NCI-H82 (cell line): Measurements from ENCODE around the gene FOXA2.
"Not testable (repeated sequence)": the region's sequence is repeated elsewhere in the genome, so short reads cannot be mapped to it uniquely, and the experiment has no call there.

Experiments
- DNase-seq: peaks from one replicate; lab custom pipeline; 2025; lab: John Stamatoyannopoulos, UW

The FOXA2 gene

DNA sequence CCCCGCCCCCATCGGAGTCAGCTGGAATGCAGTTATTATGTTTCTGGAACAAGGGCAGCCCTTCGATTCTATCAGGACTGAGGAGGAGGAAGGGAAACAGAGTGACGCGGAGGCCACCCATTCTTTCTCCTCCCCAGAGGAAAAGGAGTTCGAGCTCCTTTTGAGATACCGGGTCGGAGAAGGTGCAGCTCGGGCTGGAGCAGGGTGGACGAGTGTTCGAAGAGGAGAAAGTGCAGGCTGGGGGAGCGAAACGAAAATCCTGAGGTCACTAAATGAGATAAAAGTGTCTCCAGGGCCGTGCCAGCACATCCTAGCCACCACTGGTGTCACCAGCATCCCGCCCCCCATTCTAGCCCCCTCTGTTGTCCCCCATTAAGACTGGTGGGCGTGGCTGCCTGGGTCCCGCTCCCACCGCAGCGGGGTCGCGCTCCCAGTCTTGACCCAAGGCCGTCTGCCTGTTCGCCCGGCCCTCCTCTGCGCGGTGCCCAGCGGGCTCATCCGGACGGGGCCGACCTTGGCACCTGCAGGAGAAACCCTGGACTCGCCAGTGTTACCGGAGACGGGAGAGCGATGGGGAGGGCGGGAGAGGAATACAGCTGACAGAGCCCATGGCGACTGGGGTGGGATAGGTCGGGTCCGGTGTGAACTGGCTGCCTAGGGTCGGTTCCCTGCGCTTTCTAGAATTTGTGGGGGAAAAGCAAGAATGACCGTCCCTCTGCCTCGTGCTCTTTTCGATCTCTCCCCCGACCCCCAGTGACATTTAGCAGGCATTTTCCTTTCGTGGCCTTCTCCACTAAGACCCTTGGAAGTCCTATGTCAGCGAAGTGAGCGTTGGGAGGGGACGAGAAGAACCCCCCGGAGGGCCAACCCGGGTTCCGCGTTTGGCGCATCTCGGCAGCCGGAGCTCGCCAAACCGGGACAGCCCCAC is 16.2 kb downstream of the FOXA2 start:
- DNase-seq, result no peak

DNA sequence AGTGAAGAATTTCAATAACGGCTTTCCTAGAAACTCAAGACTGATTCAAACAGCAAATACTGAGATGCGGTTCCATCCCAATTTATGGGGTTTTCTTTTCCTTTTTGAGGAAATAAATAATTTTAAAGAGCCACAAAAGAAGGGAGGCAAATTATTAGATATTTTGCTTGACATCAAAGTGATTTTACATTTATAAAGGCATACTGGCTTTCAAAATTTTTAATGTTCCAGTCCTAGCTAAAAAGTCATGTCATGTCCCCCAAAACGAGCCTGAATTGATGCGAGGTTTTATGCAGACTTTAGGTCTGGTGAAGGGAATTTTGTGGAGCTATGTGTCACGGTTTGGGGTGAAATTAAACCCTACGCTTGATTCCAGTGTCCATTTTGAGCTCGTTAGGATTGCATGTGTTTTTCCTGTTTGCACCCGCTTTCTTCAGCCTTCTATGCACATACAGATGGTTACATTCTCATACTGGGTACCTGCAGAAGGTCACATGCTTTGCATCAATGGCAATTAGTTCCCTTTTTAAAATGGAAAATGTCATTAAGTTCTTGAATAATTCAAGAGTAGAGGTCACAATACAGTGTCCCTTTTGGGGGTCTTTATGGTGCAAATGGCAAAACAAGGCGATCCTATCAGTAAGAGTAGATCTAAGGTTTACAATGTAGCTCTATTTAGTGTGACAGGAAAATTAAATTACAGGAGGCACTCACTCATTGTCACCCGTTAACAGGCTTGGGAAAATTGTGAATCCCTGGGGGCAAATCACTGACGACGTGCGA is 17.3 kb downstream of the FOXA2 start:
- no peak for DNase-seq

DNA sequence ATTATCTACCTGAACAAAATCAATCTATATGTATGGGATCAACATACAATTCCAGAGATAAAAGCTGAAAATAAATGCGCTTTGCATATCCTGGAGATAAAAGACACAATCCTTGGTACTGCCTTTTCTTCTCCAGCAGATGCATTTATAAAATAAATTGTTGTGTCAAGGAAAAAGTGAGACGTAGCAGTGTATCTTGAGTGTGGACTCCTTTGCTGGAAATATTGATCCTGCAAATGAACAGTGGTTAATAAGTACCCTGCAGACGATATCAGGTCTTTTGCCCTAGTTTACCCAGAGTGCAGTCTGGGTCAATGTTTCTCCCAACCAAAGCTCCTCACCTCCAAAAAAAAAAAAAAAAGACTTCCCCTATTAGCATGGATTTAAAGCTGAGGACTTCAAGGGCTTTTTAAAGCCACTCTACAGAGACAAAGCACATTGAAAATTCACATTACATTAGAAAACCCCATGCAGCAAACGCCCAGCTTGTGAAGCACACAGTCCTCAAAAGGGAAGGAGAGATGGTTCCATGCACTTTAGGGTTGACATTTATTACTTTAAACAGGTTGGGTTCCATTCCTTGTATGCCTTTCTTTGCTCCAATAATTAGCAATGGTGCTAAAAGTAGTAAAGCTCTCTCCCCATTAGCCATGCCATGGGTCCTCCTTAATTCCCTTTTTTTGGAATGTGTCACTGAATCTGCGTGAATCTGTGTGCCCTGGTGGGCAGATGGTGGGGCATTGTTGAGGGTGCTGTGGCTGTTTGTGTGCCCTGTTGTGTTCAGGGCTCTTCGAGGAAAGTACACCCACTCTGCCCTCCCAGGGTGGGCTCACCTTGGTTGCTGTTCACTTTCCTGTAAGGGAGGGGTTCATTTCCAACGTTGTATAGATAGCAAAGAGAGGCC is 21.1 kb downstream of the FOXA2 start:
- DNase-seq, result no peak

DNA sequence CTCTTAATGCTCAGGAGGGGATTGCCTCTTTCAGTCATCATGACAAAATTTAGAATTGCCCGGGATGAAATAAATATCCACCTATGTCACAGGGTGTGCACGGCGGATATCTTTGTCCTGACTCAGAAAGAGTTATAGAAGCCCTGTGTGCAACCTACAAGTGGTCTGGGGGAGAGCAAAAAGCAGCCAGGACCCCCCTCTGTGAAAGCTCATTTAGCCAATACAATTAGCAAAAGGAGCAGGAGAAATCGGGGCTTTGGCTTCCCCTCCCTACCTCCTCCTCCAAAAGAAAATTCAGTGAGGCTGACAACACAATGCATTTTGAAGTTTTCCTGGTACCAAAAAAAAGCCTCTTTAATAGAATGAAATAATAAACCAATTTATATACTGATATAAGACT is 21.8 kb downstream of the FOXA2 start:
- DNase-seq, result peak; percentile 25

DNA sequence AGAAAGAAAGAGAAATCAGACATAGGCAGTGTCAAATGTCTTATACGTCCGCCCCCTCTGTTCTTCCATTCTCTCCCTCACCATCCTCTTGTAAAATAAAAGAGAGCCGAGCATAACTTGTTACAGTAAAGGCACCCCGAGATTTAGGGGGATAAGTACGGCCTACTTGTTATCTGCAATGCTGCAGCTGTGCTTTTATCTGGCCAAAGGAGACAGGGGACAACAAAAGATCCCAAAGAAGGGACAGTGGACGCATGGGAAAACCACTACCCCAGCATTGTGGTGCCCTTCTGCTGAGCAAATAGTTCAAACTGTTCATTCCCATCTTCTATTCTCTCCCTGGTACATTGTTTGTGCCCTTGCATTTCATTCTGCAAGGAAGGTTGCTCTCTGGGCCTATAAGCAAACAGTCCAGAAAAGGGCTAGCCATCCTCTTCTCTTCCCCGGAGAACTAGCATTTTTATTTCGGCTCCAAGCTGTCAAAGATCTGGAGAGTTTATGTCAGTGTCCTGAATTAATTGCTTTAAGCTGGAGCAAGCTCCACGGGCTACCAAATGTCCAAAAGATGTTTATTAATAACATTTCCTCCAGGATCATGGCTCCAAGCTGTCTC is 22.3 kb downstream of the FOXA2 start:
- DNase-seq, result no peak

DNA sequence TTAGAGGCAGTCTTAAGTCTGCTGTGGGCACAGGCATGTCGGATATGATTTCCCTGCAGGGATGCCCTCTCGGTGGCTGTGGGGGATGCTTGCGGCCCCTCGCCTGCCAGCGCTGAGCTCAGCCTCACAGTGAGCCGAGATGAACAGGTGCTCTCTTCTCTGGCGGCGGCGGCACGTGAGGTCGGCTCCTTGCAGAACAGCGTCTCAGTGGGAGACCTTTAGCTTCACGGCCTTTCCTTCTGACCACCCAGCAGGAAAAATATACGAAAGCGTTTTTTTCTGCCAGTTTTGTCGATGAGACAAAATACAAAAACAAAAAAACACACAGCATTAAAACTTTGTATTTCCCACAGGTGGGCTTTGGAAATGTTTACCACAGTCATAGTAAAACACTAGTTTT is 23.6 kb downstream of the FOXA2 start:
- DNase-seq, result no peak

DNA sequence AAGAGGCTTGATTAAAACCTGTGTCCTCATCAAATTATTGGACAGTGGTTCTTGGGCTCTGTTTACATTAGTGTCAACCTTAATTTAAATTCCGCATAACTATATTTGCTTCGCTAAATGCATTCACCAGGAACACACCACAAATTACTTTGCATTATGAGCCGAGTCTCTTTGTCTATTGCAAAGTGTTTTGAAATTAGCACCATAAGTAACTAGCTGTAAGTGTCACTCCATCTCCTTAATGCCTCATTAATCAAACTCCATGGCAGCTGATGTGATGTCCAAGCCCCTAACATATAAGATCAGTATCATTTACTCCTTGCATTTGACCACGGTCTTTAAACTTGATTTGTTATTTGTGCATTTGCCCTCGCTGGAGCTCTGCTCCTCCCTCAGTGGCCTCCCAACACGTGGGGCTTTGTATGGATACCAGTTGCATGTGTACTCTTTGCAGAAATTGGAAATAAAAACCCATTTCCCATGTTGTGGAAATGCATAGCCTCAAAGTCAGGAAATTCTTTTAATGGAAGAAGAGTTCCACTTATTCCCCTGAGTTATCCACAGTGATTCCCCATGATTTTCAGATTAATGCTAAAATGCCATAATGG is 24.6 kb downstream of the FOXA2 start:
- DNase-seq, result no peak

DNA sequence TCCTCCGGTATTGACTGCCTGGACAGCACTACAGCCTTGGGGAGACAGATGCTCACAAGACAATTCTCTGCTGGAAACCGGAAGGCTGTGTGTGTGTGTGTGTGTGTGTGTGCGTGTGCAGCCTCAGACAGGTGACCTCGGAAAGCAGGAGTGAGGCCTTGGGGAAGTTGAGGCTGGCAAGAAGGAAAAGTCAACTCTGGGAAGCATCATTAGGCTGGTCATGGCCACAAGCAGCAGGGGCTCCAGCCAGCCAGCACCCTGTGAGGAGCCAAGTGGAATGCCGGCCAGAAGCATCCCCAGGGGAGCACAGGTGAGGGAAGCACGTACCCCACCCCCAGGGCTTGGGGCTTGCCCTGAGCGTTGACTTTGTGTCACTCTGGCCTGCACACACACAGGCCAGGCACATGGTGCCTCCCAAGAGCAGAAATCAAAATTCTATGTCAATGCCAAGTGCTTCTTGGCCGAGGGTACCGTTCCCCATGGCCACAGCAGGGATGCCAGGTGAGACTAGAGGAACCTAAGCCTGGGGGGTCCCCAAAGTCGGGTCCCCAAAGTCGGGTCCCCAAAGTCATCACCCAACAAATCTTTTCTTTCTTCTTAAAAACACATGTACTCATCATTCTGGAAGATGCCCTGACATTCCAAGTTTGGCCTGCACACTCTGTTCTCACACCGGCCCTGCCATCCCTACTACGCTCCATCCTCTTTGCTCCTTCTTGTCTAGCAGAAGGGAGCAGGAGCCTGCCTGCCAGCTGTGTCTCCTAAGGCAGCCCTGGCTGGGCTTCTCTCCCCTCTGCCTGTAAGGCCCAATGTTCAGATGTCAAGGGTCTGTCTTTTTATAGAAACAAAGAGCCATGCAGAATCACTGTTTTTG is 26.7 kb downstream of the FOXA2 start:
- DNase-seq, result no peak

DNA sequence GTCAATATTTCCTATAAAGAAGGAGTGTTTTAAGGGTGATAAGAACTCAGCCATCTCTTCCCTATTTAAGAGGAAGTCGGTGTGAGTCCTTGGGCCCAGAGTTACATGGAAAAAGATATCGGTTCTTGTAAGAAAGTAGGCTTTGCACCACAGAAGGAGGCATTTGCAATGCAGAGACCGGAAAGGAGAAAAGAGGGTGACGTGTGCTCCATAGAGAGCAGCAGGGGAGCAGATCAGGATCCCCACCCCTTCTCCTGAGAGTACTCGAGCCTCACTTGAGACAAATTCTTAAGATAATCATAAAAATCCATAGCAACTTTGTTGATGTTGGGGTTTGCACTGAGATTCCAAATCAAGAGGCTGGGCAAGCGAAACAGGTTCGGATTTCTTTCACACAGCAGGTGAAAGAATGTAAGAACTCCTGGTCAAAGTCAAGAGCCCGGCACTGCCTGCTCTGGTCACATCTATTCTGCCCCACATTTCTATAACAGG is 27.8 kb downstream of the FOXA2 start:
- DNase-seq, result no peak

DNA sequence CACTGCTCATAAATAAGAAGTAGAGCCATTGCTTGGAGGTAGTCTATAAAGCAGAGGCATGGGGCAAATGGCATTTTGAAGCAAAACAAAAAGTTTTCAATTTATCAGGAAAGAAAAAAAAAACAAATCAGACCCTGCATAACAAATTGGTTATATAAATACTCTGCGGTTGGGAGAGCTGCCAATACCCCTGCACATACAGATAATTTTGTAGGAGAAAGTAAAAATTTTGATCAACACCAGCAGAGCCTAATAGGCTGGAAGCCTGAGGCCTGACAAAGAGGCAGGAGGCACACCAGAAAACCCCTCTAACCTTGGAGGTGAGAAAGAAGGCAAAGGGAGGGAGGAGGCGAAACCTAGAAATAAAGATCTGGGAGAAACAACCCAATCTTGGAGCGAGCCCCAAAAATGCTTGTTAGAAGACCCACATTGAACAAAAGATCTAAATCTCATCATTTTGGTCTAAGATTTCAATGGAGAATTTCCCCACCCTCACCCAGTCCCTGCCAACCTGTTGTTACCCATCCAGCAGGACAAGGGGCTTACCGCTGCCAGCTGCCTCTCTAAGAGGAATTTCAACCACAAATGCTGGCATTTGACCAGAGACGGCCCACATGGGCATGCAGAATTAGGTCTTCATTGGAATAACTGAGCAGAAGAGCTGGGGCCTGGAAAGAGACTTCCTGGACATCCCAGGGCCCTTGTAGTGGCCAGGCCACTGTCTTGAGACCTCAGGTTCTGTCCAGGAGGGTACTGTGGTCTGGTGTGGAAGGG is 28.4 kb downstream of the FOXA2 start:
- DNase-seq, result no peak

DNA sequence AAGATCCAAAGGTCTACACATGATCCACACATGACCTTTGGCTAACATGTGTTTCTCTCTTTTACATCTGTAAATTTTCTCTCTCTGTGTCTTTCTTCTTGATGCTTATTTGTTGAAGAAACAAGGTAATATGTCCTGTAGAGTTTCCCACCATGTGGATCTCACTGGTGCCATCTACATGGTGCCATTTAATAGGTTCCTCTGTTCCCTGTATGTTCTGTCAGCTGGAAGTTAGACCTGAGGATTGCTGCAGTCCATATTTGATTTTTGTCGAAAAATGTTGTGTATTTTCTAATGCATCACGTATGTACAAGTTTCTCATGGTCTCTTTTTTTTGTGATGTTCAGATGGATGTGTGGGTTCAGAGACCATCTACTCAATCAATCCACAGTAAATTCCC is 30.0 kb downstream of the FOXA2 start:
- no peak for DNase-seq

DNA sequence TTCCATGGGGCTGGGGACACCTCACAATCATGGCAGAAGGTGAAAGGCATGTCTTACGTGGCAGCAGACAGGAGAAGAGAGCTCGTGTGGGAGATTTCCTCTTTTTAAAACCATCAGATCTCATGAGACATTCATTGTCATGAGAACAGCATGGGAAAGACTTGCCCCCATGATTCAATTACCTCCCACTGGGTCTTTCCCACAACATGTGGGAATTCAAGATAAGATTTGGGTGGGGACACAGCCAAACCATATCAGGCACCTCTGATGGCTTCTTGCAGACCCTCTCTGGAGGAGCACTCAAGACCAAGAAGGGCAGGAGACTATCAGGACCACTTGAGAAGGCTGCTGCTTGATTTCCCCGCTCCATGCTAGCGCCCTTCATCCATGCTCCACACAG is 33.9 kb downstream of the FOXA2 start:
- not testable (repeated sequence) for DNase-seq

DNA sequence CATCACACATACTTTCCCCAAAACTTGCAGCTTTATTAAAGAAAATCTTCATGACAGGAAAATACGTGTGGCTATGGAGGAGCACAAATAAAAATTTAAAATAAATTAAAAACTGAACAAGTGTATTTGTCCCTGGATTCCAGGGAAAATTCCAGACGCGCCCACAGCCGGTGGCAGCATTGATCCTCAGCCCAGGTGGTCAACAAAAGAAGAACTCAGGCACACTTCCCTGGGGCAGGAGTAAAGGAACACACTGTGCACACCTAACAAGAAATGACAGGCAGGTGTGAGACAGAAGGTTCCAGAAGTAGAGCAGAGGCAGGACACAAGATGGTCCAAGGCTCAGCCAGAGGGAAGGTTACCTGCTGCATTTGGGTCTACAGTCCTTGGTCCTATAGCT is 36.3 kb downstream of the FOXA2 start:
- no peak for DNase-seq

DNA sequence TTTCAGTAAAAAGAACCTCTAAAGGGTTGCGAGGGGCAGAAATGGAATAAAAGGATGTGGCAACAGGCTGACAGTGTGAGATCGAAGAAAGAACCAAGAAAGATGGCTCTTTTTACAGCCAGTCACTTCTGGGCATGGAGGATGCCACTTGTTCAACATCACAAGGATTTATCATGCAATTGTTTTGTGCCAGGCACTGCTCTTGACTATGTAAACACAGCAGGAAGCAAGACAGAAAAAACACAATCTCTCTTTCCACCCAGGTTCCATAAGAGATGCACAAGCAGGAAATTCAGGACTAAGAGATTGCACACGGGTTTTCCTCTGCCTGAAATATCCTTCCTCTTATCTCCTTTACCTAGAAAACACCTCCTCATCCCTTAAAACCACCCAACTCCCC is 38.0 kb downstream of the FOXA2 start:
- DNase-seq, result no peak

DNA sequence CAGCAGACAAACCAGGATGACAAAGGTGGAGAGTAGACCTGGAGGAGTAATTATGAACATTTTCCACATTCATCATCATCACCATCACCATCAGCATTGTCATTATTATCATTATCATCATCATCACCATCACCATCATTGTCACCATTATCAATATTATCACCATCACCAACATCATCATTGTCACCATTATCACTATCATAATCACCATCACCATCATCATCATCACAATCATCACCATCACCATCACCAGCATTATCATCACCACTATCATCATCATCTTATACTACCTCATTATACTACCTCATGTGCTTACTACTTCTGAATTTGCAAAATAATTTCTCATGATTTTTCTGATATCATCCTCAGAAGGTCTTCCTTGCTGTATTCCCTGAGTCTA is 39.3 kb downstream of the FOXA2 start:
- DNase-seq, result no peak

DNA sequence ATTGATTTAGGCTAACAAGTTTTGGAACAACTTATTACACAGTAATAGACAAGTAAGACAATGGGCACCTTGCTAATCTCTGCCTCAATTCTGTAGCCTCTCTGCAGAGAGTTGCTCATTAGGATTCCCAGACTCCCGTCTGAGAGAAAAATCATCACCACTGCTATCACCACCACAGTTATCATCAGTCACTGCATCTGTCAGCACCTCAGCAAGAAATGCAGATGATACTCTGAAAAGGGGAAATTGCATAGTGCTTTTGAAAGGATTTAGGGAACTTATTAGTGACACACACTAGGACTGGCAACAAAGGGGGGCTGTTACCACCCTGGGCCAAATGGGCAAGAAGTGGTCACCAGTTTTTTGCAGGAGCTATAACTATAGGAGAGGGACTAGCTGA is 39.9 kb downstream of the FOXA2 start:
- no peak for DNase-seq

DNA sequence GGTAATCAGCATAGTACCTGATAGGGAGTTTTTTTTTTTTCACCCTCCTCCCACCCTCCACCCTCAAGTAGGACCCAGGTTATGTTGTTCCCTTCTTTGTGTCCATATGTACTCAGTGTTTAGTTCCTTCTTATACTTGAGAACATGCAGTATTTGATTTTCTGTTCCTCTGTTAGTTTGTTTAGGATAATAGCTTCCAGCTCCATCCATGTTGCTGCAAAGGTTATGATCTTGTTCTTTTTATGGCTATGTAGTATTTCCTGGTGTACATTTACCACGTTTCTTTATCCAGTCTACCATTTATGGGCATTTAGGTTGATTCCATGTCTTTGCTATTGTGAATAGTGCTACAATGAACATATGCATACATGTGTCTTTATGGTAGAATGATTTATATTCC is 41.9 kb downstream of the FOXA2 start:
- DNase-seq, result no peak

DNA sequence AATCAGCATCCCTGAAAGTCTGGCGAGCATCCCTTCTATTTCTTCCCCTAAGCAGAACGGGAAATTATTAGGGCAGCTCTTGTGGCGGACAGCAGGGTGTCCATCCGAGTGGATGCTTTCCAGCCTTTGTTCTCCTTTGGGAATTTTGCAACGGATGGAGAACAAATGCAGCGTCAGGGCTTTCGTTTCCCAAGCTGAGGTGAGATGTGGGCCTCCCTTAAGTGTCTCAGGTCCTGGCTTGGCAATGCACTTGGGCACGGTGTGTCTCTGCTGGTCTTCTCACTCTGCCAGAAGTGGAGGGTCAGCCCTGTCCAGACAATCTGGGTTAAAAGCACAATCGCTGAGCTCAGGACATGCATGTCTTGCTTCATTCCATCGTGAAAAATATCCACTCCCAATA is 43.5 kb downstream of the FOXA2 start:
- no peak for DNase-seq

DNA sequence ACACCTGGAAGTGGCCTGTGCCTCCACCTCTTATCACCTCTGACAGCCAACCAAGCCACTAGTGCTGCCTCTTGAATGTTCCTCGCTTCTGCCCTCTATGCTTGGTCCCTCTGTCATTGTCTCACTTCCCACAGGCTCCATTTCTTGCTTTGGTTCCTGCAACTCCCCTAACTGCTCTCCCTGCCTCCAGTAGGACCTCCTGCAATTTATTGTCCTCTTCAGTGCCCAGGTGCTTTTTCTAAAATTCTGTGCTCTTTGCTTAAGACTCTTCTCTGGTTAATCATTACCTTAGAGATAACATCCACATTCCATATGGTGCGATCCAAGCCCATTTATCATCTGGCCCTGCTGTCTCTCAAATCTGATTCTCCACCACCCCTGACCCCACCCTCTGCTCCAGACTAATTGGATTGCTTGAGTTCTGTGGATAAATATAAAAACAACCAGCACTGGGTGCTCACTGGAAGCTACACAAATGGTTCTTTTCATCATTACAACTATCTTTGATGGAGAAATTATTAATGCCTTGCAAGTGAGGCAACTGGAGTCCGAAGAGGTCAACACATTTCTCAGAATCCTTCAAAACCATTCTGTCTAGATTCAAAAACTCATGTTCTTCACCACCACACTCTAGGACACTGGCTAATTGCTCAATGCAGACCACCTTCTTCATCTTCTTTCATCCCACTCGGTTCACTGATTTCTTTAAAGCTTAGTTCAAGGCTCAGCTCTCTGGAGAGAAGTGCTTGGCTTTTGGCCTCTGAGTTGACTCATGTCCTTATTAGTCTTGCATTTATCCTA is 47.2 kb downstream of the FOXA2 start:
- peak; percentile 92 for DNase-seq
